SH-SY5Y (cell line): Measurements from ENCODE around the gene KLHL3.

Experiments
- GATA2 ChIP-seq: IDR thresholded peaks from 2 replicates; pipeline ENCODE4 v1.6.1; 2011; ENCODE audit warnings: mild to moderate bottlenecking, low read depth, low read length
- GATA3 ChIP-seq: IDR thresholded peaks from 2 replicates; pipeline ENCODE4 v1.6.1; 2011; ENCODE audit warnings: low read depth, mild to moderate bottlenecking, low read length, moderate library complexity

- TF ChIP-seq GATA2 (no peak), GATA3 (no peak)
Observed at GRCh38 chr5:137622850-137623249, 113.0 kb downstream of the KLHL3 start.
